SHP77 treated with DMSO at 0.1 percent for 48 hours (cell line): ENCODE measurements around the gene RNF220.

Experiments used
- DNase-seq: peaks from one replicate; lab custom pipeline; 2025; lab: John Stamatoyannopoulos, UW

Gene RNF220

GRCh38 chr1:44407430-44408211 lies 2.6 kb downstream of the RNF220 start:
- no peak for DNase-seq

DNA sequence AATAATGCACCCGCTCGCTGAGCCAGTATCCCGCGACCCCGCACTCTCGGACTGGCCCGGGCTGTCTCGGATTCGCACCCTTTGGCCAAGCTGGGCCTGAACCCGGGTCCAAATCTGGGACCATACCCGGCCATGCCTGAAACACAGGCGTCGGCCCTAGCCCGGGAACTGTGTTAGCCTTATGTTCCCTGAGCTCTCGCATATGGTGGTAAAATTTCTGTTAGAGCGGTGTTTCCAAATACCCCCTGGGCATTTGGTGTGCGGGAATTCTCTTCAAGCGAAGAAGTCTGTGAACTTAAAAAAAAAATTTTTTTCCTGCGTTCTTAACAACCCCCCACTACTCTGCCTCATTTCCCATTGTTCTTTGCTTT lies 3.1 kb downstream of the RNF220 start:
- no peak for DNase-seq

GRCh38 chr1:44408632-44409602 lies 3.9 kb downstream of the RNF220 start:
- no peak for DNase-seq

GRCh38 chr1:44409757-44410156 lies 4.7 kb downstream of the RNF220 start:
- no peak for DNase-seq

- no peak for DNase-seq
Observed at GRCh38 chr1:44411861-44412260, 6.8 kb downstream of the RNF220 start.

DNA sequence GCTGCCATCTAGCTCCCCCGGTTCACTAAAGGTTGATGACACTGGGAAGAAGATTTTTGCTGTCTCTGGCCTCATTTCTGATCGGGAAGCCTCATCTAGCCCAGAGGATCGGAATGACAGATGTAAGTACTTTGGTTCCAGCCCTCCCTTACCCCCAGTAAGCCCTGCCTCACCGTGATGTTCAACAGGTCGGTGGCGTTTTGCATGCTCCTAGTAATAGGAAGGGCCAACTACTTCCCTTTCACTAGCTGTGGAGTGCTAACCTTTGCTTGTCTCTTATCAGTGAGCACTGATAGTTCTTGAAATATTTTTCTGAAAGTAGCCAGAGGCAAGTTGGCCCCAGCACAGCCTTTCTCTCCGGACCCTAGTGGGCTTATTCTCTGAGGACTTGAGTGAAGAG lies 7.5 kb downstream of the RNF220 start:
- DNase-seq, result no peak

- no peak for DNase-seq
Observed at GRCh38 chr1:44413740-44414139, 8.7 kb downstream of the RNF220 start.

DNA sequence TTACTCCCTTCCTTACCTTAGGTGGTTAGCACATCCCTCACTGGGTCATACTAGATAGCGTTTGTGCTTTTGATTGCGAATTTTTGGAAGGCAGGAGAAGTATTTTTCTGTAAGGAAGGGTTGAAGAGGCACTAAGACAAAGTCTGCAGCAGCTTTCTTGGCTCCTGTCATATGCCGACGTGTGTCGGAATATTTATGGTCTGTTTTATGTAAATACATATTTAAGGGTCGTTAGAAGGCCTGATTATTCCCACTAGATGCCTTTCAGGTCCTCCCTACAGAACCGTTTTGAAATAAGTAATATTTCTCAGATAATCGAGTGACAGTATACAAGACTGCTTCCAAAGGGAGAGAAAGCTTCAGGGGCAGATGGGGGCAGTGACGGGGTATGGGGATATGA lies 10.0 kb downstream of the RNF220 start:
- DNase-seq, result no peak

- DNase-seq, result no peak
Observed at GRCh38 chr1:44416408-44416807, 11.4 kb downstream of the RNF220 start.

- DNase-seq, result peak; percentile 28
Observed at GRCh38 chr1:44417351-44418021, 12.4 kb downstream of the RNF220 start.

- DNase-seq, result no peak
Observed at GRCh38 chr1:44418022-44418673, 13.1 kb downstream of the RNF220 start.

DNA sequence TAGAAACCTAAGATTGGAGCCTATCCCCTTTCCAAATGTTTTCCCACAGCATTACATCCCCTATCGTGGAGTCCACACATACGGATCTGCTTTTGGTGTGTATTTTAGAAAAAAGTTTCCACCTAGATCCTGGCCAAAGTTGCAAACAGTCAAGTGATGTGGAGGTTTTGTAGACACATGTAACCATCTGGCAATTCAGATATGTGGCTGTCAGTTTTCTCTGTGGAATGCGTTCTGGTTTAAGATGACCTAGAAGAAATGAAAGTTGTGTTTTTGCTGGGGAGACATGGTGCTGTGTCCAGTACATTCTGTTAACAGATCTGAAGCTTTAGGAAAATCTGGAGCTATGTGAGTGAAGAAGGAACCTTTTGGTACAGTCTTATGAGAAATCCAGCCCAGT lies 14.8 kb downstream of the RNF220 start:
- no peak for DNase-seq

DNA sequence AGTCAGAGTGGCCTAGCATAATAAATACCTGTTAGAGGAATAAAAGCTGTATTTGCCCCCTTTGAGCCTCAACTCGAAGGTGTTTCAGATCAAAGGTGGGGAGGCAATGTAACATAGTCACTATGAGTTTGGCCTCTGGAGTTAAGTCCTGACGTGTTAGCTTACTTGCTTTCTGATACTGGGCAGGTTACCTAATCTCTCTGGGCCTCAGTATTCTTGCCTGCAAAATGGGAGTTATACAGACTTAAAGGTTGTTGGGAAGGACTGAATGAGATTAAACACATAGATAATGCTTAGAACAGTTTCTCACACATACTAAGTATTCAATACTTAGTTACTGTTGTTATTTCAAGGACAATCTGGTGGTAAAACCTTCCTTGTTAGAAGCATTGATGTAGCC lies 15.5 kb downstream of the RNF220 start:
- no peak for DNase-seq

GRCh38 chr1:44421446-44421884 lies 16.4 kb downstream of the RNF220 start:
- no peak for DNase-seq

- no peak for DNase-seq
Observed at GRCh38 chr1:44422161-44422560, 17.1 kb downstream of the RNF220 start.

DNA sequence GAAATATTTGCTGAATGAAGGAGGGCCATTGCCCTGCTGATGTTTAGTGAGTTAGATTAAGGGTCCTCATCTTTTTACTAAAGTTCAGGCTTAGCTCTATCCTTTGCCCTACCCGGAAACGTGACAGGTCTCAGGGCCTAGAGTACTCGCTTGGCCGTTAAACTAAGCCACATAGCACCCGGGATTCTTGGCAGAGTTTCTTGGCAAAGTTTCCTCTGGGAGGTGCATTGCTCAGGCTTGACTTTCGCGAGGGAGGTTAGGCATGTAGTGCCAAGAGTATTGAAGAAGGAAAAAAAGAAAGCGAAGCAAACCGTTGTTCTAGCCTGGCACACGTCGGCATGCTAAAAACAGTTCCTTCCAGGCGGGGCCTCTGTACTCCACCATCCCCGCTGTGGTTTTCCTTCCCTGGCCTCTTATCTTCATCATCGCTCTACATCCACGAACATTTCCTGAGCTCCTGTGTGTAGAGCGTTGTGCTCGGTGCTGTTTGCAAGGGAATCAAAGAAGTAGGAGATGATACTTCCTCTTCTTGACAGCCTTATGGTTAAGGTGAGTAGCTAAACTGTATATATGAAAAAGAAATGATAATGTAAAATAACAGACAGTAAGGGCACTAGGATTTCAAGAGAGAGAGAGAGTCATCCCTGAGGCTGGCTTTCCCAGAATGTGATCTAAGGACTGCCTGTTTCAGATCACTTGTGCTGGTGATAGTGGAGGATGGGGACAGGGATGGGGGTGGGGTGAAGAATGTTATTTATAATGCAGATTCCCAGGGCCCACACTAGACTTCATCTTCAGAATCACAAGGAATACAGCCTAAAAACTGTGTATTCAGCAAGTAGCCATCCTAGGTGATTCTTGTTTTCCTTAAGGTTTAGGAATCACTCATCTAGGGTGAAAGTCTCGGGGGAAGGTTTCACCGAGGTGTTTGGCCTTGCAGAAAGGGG lies 18.8 kb downstream of the RNF220 start:
- DNase-seq, result no peak

DNA sequence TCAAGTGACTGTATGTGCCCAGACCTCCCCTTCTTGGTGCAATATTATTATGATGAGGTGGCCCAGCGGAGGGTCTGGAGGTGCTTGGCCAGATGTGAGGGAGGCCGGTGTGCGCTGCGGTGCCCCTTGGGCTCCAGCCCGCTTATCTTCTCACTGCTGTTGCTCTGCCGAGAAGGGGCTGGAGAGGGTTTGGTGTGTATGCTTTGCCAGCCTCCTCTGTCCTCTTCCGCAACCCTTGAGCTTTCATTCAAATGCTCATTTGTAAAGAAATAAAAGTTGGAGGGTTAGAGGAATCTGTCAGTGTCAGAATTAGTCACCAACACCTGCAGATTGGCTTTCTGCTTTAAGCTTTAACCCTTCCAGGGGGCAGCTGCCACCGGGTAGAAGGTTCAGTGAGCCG lies 19.7 kb downstream of the RNF220 start:
- no peak for DNase-seq

DNA sequence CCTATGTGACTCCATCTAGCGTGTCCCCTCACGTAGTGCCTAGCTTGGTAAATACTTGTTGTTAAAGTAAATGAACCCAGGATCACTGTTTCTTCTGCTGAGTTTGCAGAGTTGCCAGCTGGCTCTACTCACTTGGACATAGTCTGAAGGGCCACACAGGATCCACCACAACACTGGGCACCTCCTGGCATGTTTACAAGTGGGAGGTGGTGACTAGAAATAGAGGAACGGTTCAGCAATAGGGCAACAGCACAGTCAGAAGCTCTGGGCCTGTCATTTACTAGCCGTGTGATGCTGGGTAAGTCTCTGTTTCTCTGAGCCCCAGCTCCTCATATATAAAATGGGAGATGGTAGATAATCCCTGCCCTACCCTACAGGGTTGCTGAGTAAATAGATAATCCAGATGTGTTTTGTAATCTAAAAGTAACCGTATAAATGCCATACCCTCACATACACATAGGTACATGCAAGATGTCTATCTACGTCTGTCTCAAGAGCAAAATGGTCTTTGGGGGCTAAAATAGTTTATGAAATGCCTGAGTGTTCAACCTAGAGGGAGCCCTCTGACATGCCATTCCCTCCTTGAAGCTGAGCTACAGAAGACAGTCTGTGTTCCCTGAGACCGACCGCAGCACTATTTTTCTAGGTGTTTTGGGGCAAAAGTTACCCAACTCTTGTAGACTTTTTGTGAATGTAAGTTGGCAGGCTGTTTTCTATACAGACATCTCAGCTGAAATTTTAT lies 20.5 kb downstream of the RNF220 start:
- no peak for DNase-seq

DNA sequence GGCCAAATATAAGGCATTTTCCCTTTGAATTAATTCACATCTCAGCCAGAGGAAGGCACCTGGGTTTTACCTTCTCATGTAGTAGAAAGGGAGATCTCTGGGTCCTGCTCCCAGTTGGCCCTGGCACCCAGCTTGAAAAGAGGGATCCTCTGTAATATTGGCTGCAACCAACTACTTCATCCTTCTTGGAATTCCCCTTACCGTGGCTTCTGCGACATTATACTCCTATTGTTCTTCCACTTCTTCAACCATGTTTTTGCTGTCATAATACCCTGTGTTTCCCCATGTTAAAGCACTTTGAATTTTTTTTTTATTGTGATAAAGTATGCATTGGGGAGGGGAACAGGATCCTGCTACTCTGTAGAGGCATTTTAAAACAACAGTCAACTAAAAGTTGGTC lies 26.8 kb downstream of the RNF220 start:
- no peak for DNase-seq

DNA sequence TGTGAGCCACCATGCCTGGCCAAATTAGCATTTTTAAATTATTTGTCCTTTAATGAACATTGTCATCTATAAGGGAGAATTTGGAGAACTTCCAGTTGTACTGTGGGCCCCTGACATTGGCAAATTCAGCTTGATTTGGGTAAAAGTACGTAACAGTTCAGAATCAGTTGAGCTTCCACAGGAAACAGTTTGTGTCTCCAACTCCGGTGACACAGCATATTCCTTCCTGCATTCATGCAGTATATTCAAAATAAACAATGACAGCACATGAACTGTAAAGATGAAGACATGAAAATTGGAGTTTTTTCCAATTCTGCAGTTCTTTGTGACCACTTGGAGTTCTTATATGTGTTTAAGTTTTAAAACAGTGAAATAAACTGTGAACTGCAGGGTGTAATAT lies 28.2 kb downstream of the RNF220 start:
- DNase-seq, result no peak
